Ramos (cell line): Measurements from ENCODE around the gene UTS2.

Experiments used
- in situ Hi-C: fragments of 300-500 bp; cut with MboI; formaldehyde crosslinking; loops from one replicate; pipeline ENCODE4 v1.14.3; 2022; ENCODE audit warnings: low sequenced_read_pairs; ENCODE audit not compliant: unreplicated experiment

The UTS2 gene, protein sequence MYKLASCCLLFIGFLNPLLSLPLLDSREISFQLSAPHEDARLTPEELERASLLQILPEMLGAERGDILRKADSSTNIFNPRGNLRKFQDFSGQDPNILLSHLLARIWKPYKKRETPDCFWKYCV

DNA sequence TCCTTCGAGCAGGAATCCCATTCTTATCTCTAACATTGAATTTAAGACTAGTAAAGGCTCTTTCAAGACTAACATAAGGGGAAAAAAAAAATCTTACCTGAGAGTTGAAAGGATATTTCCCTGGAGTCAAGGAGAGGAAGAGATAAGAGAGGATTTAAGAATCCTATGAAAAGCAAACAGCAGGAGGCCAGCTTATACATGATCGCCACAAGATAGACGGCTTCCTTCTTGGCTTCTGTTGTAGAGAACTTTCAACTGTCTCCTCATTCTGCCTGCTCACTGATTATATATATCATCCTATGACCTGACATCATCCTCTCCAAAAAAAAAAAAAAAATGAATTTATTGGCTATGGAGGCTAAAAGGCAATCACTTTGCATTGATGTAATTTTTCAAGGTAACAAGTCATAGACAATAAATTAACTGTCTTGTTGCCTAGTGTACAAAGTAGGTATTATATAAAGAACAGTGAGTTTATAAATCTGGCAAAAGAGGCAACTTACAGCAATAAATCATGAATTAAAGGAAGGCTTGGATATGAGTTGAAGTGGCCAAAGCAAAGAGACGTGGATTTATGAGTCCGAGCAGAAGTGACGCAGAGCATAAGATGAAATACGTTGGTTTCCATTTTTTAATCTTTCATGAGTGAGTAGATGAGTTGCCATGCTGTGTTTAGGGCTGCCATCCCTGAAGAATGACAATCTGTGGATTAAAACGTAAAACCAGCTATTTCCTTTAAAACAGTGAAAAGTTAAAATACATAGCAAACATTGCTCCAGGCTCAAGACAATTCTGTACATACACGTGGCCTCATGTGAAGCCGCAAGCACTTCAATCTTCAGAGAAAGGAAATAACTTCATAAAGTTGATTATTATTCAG lies at the start of gene UTS2:
UTS2 (minus strand) TSS at position 262 of the 880 bp plus-strand sequence; CDS start at position 200, 62 bp downstream.
- in situ Hi-C loops, result no loop called here

DNA sequence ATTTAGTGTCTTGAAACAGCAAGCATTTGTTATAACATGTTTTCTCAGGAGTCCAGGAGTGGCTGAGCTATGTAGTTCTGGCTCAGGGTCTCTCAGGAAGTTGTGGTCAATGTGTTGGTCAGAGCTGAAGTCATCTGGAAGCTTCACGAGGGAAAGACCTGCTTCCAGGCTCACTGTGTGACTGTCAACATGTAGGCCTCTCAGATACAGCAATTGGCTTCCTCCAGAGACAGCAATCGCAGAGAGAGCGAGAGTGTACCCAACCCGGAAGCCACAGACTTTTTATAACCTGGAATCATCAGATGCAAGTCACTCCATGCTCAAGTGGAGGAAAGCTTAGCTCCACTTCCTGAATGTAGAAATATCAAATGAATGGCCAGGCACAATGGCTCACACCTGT lies 46.9 kb upstream of the UTS2 start:
- in situ Hi-C loops, result loop anchor here (10.0 kb wide), 1 partner anchor 235 kb away; no protein-coding TSS in a partner anchor

DNA sequence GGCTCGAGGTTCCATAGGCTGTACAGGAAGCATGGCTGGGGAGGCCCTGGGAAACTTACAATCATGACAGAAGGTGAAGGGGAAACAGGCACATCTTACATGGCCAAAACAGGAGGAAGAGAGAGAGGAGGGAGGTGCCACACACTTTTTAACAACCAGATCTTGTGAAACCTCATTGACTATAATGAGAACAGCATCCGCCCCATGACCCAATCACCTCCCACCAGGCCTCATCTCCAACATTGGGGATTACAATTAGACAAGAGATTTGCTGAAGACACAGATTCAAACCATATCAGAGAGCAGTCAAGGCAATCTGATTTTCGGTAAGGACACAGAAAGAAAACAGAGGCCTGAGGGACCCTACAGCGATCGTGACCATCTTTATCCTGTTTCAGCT lies 46.1 kb upstream of the UTS2 start:
- in situ Hi-C loops, result no loop called here

DNA sequence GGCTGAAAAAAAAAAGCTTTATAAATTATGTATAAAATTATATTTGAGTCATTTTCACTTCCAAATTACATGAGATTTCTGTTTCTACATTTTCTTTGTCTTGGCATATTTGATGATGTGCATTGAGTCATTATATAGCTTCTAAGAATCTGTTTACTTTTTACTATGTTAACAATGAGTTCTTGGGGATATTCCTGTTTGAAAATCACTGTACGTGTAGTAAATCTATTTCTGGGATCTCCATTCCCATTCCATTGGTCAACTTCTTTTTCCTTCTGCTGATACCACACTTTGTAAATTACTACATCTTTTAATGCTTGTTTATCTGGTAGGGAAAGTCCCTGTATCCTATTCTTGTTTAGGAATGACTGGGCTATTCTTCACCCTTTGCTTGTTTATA lies 44.1 kb upstream of the UTS2 start:
- in situ Hi-C loops, result no loop called here

DNA sequence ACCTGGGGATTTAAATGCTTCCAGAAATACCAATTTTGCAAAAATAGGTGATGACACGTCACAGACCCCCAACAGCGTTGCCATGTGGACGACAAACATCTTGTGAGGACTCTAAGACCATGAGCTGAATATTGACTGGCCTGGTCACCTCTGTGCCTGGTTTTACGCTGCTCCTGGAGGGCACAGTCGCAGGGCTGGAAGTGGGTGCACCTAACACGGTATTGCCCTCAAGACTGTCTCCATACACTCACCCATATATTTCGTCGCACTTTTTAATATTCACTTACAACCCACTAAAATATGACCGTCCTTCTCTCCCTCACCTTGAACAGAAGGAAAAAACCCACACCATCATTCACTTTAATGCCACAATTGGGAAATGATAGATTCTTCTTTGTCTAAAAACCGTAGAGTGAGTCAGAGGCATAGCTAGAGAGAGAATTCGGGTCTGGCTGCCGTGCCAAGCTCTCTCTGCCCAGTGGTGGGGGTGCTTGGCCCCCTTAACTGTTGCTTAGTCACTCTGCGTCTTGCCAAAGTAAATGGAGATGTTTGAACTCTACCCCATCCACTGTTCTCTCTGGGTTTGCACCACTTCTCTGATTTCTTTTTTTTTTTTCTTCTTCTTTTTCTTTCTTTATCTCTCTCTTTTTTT lies 40.8 kb upstream of the UTS2 start:
- in situ Hi-C loops, result no loop called here

DNA sequence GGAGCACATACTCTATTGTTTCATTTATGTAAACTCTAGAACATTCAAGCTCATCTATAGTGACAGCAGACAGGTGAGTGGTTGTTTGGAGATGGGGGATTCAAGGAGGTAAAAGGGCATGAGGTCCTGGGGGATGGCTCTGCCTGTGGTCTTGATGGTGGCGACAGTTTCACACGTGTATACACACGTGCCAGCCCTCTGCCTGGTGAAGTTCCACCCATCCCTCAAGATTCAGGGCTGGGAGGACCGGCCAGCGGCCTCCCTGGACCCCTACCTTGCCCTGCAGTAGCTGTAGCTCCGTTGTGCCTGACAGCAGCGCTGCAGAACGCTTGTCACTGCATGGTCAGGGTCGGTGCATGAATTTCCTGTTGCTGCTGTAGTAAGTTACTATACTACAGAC lies 38.9 kb upstream of the UTS2 start:
- in situ Hi-C loops, result no loop called here

DNA sequence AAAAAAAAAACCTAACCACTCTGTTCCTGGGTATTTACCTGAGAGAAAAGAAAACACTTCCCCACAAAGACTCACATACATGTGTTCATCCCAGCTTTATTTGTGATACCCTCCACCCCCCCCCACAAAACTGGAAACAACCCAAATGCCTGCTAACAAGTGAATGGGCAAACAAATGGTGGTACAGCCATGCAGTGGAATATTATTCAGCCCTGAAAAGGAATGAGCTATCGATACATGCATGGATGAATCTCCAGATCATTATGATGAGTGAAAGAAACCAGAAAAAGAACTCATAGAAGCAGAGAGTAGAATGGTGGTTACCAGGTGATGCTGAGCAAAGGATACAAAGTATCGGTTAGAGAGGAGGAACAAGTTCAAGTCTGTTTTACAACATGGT lies 38.0 kb upstream of the UTS2 start:
- in situ Hi-C loops, result no loop called here

DNA sequence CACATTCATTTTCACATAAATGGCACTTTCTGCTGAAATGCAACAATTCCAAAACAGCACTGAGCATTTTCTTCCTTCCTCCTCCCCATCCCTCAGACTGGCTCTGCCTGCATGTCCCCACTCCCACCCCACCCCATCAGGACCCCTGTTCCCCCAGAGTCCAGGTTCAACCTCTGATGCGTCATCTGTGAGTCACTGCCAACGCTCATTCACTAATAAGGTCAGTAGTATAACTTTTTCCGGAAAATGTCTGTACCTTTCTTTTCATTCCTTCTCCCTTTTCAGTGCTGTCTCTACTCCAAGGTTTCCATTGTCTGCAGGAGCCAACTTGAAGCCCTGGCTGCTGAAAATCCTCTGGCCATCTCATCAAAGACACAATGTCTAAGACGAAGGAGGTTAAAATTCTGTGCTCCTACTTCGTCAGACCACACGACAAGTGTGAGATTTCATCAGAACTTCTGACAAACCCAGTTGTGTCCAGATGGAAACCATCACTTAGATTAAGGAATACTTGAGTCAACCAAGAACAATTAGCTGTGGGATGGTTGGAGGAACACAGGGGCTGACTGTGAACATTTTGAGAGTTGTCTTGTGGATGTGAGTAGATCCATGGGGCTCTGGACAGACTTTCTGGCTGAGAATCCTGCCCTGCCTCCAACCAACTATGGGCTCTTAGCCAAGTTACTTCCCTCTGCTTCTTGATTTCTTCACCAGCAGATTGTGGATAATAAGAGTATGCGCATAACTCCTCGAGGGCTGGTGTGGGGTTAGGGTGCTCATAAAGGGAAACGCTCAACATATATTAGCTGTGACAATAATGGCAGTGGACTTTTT lies 35.6 kb upstream of the UTS2 start:
- in situ Hi-C loops, result no loop called here

DNA sequence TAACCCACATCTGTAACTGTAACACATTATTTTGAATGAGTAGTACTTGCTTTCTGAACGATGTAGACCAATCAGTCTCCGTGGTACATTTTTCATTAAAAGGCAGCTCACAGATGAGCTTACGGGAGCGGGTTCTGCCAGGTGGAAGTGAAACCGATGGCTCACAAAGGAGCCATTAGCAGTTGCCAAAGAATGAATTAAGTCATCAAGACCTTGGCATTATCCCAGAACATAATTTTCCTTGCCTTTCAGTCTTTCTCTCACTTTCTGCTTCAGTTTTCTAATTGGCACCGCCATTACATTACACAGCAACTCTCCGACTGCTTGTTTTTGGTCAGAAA lies 33.5 kb upstream of the UTS2 start:
- in situ Hi-C loops, result no loop called here

DNA sequence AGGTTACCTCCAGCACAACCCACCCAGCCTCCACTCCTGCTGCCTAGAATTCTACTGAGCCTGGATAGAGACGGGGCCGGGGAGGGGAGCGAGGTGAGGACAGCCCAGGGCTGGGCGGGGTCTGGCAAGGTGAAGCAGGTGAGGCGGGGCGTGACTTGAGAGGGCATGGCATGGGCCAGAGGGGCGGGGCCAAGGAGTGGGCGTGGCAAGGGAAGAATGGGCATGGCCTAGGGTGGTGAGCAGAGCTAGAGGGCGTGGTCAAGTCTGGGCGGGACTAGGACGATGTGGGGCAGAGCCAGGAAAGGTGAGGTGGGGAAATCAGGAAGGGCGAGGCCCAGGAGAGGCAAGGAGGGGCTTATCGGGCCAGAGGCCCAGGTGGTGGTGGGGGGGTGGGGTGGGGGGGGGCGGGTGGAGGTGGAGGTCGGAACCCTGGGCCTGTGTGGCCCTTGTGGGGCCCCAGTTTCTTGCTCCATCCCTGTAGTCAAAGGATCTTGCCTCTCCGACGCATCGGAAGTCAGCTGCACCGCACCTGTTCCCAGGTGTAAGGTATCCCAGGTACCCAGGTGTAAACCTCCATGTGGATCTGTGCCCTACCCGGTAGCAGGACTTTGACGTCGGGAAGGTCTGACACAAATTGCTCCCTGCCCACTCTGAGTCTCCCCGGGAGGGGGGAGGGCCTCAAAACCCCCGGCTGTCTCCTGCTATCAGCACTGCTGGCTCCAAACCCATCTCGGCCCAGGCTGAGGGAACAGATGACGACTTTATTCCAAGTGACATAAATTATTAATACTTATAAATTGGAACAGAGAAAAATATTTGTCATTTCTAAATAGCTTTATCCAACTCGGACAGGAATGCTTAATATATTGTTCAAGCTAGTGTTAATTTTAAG lies 32.9 kb upstream of the UTS2 start:
- in situ Hi-C loops, result no loop called here

DNA sequence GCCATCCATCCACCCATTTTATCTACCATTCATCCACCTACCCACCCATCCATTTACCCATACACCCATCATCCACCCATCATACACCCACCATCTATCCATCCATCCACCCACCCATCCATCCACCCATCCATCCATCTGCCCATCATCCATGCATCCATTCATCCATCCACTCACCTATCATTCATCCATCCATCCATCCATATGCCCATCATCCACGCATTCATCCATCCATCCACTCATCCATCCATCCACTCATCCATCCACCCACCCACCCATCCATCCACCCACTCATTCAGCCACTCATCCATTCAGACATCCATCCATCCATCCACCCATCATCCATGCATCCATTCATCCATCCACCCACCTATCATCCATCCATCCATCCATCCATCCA lies 31.9 kb upstream of the UTS2 start:
- in situ Hi-C loops, result no loop called here

DNA sequence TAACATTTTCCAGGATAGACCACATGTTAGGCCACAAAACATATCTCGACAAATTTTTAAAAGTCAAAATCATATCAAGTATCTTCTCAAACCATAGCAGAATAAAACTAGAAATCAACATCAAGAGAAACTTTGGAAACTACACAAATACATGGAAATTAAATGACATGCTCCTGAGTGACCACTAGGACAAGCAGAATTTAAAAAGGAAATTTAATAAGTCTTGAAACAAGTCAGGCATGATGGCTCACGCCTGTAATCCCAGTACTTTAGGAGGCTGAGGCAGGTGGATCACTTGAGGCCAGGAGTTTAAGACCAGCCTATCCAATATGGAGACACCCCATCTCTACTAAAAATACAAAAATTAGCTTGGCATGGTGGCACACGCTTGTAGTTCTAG lies 26.4 kb upstream of the UTS2 start:
- in situ Hi-C loops, result no loop called here

DNA sequence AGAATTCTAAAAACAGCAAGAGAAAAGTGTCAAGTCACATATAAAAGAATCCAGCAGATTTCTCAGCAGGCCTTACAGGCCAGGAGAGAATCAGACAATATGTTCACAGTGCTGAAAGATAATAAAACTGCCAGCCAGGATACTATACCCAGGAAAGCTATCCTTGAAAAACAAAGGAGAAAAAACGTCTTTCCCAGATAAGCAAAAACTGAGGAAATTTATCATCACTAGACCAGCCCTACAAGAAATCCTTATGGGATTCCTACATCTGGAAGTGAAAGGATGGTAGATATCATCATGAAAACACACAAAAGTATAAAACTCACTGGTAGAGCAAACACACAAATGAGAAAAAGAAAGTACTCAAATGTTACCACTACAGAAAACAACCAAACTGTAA lies 25.2 kb upstream of the UTS2 start:
- in situ Hi-C loops, result no loop called here

DNA sequence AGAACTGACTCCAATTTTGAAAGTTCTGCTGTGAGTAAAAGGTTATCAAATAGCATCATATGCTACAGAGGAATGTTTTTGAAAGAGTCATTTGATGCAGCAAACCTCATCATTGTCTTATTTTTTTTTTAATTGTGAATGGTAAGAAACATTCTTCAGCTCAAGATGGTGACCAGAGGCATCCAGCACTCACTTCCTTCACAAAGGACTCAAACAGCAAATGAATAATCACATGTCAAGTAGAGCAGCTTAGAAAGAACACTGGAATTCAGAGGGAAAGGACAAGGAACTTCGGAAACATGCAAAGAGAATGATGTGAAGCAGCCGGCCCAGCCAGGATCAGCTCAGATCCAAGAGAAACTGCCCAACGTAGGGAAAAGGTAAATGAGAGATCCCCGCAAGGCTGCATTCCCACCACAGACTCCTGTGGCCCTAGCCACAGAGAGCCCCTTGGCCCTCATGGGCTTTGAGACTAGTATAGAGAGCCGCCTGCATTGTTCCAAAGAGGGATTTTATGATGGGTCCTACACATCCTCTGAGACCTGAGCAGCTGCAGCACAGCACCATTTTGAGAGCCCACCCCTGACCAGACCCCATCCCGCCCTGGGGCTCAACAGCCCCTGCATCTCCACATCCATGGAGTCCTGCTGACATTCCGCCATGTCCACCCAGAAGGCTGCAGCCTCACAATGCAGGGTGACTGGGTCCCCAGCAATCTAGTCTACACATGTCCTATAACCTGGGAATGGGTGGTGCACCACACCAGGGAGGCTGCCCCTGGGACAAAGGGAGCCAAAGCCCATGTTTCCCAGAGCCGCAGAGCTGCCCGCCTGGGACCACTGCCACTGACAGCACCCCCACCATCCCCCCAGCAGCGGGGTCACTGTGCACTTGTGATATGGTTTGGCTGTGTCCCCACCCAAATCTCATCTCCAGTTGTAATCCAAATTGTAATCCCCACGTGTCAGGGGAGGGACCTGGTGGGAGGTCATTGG lies 21.2 kb upstream of the UTS2 start:
- in situ Hi-C loops, result no loop called here

DNA sequence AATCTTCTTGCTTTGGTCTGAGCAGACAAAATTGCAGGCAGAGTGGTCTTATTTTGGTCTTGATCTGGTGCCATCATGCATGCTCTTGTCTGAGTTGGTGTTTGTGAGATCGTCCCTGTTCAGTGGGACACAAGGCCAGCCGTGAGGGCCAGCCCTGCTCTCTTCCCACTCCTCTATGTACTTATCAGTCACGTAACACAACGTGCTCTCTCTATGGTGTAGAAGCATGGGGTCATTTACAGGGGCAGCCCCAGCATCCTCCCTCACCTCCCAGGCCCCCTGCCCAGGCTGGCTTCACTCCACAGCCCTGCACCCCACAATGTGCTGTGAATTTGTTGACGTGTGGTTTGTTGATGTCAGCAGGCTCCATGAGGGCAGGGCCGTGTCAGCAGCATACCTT lies 18.3 kb upstream of the UTS2 start:
- in situ Hi-C loops, result no loop called here

DNA sequence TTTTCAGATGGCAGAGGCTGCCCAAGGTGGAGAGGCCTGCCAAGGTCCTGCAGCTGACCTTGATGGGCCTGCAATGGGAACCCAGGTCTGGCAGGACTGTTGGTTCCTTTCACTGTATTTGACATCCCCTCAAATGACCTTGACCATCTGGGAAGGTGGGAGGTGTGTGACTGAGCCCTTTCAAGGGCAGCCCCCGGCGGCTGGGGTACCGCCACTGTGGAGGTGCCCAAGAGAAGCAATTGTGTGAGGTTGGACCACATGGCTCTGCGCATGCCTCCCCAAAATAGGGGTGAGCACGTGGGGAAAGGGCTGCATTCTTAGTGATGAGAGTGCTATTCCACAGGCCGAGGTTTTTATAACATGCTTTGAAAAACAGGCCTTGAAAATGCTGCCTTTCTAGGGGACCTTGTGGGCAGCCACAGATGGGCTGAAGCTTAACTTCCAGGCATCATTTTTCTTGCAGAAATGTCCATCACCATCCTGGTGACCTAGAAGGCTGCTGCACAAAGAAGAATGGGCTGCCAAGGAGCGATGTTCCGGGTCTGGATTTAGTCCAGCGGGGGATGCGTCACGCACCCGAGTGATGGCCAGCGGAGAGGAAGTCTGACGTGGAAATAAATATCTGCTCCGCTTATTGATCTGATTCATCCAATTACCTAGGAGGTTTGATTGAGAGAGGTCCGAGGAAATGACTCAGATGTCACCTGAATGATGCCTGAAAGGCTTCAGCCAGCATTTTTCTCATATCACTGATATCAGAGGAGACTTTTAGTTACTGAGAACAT lies 16.5 kb upstream of the UTS2 start:
- in situ Hi-C loops, result no loop called here

DNA sequence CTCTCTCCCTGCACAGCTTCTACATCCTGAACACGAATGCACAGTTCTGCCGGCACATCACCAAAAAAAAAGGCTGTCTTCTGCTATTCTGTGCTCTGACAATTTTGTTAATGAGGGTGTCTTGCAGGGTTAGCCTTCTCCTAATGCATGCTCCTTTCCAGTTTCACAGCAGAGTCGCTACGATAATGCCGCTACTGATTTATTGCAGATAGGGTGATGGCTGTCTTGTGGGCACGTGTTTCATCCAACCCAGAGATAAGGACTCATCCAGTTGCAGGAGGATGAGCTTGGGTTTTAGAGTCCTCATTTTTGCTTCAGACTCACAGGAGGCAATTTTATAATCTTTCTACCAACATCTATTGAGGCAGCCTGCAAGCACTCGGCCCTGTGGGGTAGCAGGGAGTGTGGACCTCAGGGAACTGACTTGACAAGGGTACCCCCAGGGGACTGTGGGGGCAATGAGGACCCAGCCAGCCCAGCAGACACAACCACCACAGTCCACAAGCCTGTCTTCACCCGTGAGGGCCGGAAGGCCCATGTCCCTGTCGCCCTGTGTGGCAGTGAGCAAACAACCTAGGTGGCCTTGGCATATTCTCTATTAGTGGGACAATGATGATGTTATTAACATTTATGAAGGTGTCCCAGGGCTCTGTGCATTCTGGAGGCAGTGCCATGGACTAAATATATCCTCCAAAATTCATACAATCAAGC lies 15.4 kb upstream of the UTS2 start:
- in situ Hi-C loops, result no loop called here
